Measurements from ENCODE around the gene UBL7.

GRCh38 chr15:74406992-74407705 is 53.8 kb downstream of the UBL7 start:
- TF ChIP-seq POLR2AphosphoS5 (IDR thresholded peaks at IDR 0.05), result peak; percentile 9
- TF ChIP-seq SMC3 (conservative IDR thresholded peaks at IDR 0.05; ENCODE audit: poor library complexity), result no peak
- TF ChIP-seq CTCF (IDR thresholded peaks at IDR 0.05; ENCODE audit: poor library complexity, severe bottlenecking), result no peak
- no peak for TF ChIP-seq EP300 (conservative IDR thresholded peaks at IDR 0.05; ENCODE audit: poor library complexity, severe bottlenecking)
- TF ChIP-seq EZH2 (IDR thresholded peaks at IDR 0.05; ENCODE audit: borderline replicate concordance, insufficient read depth, low read length, poor library complexity, severe bottlenecking), result no peak
- no peak for TF ChIP-seq TAF1 (IDR thresholded peaks at IDR 0.05; ENCODE audit: low read depth)
- peak; percentile 43 for TF ChIP-seq REST (IDR thresholded peaks at IDR 0.05; ENCODE audit: borderline replicate concordance)

All from neural cell (in vitro differentiated cells).